ENCODE data around the gene CLIC6.
"Not testable (repeated sequence)": the region's sequence is repeated elsewhere in the genome, so short reads cannot be mapped to it uniquely, and the experiment has no call there.

Gene CLIC6

DNA sequence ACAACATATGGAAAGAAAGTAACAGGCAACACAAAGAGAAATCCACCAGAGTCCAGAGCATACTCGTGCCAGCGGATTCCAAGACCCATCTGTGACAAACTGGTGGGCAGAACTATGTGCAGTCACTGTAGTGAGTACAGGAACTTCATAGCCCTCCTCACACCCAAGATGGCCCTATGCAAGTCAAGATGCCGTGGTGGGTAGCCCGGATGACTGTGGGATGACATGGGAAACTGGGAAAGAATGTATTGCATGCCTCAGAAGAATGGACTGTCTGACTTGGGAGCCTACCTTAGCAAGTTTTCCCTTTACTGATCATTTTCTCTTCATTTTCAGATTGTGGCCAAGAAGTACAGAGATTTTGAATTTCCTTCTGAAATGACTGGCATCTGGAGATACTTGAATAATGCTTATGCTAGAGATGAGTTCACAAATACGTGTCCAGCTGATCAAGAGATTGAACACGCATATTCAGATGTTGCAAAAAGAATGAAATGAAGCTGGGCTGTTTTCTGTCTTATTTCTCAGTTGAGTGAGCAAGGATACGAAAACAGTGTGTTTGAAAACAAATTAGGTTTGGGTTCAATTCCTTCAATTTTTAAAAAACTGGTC is 47.3 kb downstream of the CLIC6 start:
- Histone ChIP-seq H3K4me1 (ENCODE audit: control insufficient read depth in 1 of 2, insufficient read depth in 2 of 2, low read length in 2 of 2) (no peaks in the 10 kb centered on the region), H3K9me3 (ENCODE audit: control insufficient read depth in 1 of 2, low read length in 2 of 2) (no peaks in the 10 kb centered on the region), H3K27ac (ENCODE audit: low read depth, low read length) (no peak overlapping the region), H3K4me3 (ENCODE audit: low read depth in 1 of 2, low read length in 2 of 2) (no peak overlapping the region), H3K27me3 (ENCODE audit: control insufficient read depth in 1 of 2, insufficient read depth in 2 of 2, low read length in 2 of 2) (peaks cover 0 to 3% of the 10 kb centered on the region in 2 donors), H3K36me3 (ENCODE audit: control insufficient read depth in 1 of 2, insufficient read depth in 2 of 2, low read length in 2 of 2) (no peaks in the 10 kb centered on the region), H3K9ac (ENCODE audit: low read depth in 1 of 2, low read length in 2 of 2) (no peak overlapping the region)

DNA sequence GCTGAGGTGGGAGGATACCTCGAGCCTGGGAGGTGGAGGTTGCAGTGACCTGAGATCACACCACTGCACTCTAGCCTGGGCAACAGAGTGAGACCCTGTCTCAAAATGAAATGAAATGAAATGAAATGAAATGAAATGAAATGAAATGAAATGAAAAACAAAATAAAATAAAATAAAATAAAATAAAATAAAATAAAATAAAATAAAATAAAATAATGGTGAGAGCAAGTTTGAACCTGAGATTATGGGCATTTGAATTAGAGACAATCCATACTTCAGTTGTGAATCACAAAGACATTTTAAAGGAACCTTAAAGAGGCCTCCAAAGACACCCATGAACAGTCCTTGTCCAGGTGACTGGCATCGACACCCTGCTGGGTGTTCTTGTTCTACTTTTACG is 49.7 kb downstream of the CLIC6 start:
- H3K9ac ChIP-seq (ENCODE audit: low read depth in 1 of 2, low read length in 2 of 2), result not testable (repeated sequence)

DNA sequence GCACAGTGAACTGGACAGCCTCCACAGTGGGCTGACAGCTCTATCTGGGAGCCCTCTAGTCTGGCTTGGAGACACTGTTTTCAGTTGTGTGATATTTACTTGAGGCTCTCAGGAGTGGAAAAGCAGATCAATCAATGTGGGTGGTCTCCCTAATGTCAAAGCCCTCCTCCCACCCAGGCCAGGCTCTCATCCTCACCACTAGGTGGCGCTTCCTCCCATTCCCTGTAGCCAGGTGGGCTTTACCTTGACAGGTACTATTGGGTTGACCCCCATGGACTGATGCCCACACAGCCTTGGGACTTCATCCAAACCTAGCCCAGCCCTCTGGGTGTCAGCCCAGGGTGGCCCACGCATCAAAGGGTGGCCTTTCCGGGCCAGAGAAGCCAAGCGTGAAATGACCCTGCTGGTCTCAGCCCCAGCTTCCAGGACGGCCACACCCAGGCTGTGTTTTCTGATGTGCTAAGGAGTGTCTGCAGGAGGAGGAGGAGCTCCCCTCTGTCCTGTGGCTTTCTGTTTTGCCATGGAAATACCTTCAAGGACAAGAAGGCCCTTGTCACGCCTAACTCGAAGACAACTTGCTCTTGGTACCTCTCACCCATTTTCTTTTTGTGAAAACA is 54.0 kb downstream of the CLIC6 start:
- H3K4me3 ChIP-seq (ENCODE audit: low read depth in 1 of 2, low read length in 2 of 2), result no peak overlapping the region
- H3K27me3 ChIP-seq (ENCODE audit: control insufficient read depth in 1 of 2, insufficient read depth in 2 of 2, low read length in 2 of 2), result no peaks in the 10 kb centered on the region
- H3K4me1 ChIP-seq (ENCODE audit: control insufficient read depth in 1 of 2, insufficient read depth in 2 of 2, low read length in 2 of 2), result no peaks in the 10 kb centered on the region
- H3K9me3 ChIP-seq (ENCODE audit: control insufficient read depth in 1 of 2, low read length in 2 of 2), result no peaks in the 10 kb centered on the region
- no peaks in the 10 kb centered on the region for H3K36me3 ChIP-seq (ENCODE audit: control insufficient read depth in 1 of 2, insufficient read depth in 2 of 2, low read length in 2 of 2)
- no peak overlapping the region for H3K9ac ChIP-seq (ENCODE audit: low read depth in 1 of 2, low read length in 2 of 2)
- no peak overlapping the region for H3K27ac ChIP-seq (ENCODE audit: low read depth, low read length)

More for the DNA sequence above, 49.7 kb downstream of the CLIC6 start:
- not testable (repeated sequence) for H3K36me3 ChIP-seq (ENCODE audit: control insufficient read depth in 1 of 2, insufficient read depth in 2 of 2, low read length in 2 of 2); H3K4me3 ChIP-seq (ENCODE audit: low read depth in 1 of 2, low read length in 2 of 2); H3K9me3 ChIP-seq (ENCODE audit: control insufficient read depth in 1 of 2, low read length in 2 of 2); H3K27ac ChIP-seq (ENCODE audit: low read depth, low read length); H3K4me1 ChIP-seq (ENCODE audit: control insufficient read depth in 1 of 2, insufficient read depth in 2 of 2, low read length in 2 of 2); H3K27me3 ChIP-seq (ENCODE audit: control insufficient read depth in 1 of 2, insufficient read depth in 2 of 2, low read length in 2 of 2)

DNA sequence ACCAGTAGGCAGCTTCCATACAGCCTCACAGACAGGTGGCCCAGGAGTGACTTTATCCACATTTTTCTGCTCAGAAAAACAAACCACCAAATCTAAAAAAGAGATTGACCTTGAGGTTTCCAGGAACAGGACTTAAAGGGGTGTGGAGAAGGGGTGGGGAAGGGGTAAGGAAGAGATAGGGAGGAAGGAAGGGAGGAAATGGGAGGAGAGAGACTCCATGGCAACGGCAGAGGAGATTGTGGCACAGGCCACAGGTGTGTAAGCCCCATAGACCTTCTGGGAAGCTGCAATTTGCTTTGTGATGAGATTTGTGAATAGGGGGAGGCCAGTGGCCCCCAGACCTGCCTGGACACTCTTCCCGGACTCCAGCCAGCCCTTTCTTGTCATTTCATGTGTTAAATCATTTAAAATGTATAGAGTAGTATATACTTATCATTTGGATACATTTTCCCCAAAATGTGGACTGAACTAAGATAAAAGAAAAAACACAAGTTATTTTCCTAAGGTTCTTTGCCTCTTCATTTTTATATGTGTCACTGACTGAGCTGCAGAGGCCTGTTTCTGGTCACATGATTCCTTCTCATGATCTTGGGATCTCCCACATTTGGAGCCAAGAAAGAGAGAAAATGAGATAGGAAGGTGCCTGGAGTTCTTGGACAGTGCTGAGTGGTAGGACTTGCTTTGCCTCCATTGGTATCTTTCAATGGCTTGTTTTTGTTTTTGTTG is 55.5 kb downstream of the CLIC6 start:
- no peaks in the 10 kb centered on the region for H3K36me3 ChIP-seq (ENCODE audit: control insufficient read depth in 1 of 2, insufficient read depth in 2 of 2, low read length in 2 of 2)
- peaks cover 0 to 3% of the 10 kb centered on the region in 2 donors for H3K4me1 ChIP-seq (ENCODE audit: control insufficient read depth in 1 of 2, insufficient read depth in 2 of 2, low read length in 2 of 2)
- H3K9me3 ChIP-seq (ENCODE audit: control insufficient read depth in 1 of 2, low read length in 2 of 2), result no peaks in the 10 kb centered on the region
- H3K27me3 ChIP-seq (ENCODE audit: control insufficient read depth in 1 of 2, insufficient read depth in 2 of 2, low read length in 2 of 2), result no peaks in the 10 kb centered on the region
- H3K4me3 ChIP-seq (ENCODE audit: low read depth in 1 of 2, low read length in 2 of 2), result no peak overlapping the region
- no peak overlapping the region for H3K9ac ChIP-seq (ENCODE audit: low read depth in 1 of 2, low read length in 2 of 2)
- no peak overlapping the region for H3K27ac ChIP-seq (ENCODE audit: low read depth, low read length)

DNA sequence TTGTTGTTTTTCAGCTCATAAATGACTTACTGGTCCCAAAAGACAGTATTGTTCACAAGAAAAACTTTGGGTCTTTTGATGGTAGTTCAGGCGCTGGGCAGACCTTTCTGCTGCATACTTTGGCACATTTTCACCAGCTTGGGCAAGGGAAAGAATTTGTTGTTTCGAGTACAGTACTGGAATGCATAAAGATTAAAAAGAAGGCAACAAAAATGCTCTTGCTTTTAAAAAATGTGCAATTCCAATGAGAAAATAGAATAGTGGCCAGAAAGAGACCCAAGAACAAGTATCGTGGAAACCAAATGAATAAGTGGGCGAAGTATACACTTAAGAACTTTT is 56.0 kb downstream of the CLIC6 start:
- Histone ChIP-seq H3K27ac (ENCODE audit: low read depth, low read length) (no peak overlapping the region), H3K4me1 (ENCODE audit: control insufficient read depth in 1 of 2, insufficient read depth in 2 of 2, low read length in 2 of 2) (peaks cover 0 to 3% of the 10 kb centered on the region in 2 donors), H3K4me3 (ENCODE audit: low read depth in 1 of 2, low read length in 2 of 2) (no peak overlapping the region), H3K36me3 (ENCODE audit: control insufficient read depth in 1 of 2, insufficient read depth in 2 of 2, low read length in 2 of 2) (no peaks in the 10 kb centered on the region), H3K9ac (ENCODE audit: low read depth in 1 of 2, low read length in 2 of 2) (no peak overlapping the region), H3K27me3 (ENCODE audit: control insufficient read depth in 1 of 2, insufficient read depth in 2 of 2, low read length in 2 of 2) (no peaks in the 10 kb centered on the region), H3K9me3 (ENCODE audit: control insufficient read depth in 1 of 2, low read length in 2 of 2) (no peaks in the 10 kb centered on the region)

DNA sequence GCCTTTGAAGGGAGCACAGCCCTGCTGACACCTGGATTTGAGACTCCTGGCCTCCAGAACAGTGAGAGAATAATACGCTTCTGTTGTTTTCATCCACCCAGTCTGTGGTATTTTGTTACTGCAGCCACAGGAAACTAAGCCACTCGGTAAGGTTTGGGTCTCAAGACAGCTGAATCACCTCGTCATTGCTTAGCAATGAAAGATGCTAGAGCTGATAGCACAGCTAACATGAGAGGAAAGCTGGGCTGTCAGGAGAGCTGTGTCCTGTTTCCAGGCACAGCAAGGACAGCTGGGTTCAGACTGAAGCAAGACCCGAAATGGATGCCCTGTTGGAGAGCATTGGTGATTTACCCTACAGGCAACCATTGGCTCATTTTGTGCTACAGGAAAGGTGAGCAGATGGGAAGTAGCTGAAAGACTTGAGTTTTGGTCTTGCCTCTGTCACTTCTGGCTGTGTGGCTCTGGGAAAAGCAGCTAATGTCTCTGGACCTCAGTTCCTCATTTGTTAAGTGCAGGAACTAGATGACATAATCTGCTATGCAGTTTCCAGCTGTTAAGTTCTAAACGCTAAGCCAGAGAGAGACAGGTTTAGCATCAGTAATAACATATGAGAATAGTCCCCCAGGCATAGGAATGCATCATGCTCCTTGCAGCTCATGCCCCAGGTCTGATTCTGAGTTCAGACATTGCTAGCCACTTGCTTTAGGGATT is 58.0 kb downstream of the CLIC6 start:
- no peak overlapping the region for H3K27ac ChIP-seq (ENCODE audit: low read depth, low read length)
- no peak overlapping the region for H3K9ac ChIP-seq (ENCODE audit: low read depth in 1 of 2, low read length in 2 of 2)
- no peak overlapping the region for H3K4me3 ChIP-seq (ENCODE audit: low read depth in 1 of 2, low read length in 2 of 2)
- H3K4me1 ChIP-seq (ENCODE audit: control insufficient read depth in 1 of 2, insufficient read depth in 2 of 2, low read length in 2 of 2), result peaks cover 0 to 3% of the 10 kb centered on the region in 2 donors
- no peaks in the 10 kb centered on the region for H3K9me3 ChIP-seq (ENCODE audit: control insufficient read depth in 1 of 2, low read length in 2 of 2)
- no peaks in the 10 kb centered on the region for H3K36me3 ChIP-seq (ENCODE audit: control insufficient read depth in 1 of 2, insufficient read depth in 2 of 2, low read length in 2 of 2)
- no peaks in the 10 kb centered on the region for H3K27me3 ChIP-seq (ENCODE audit: control insufficient read depth in 1 of 2, insufficient read depth in 2 of 2, low read length in 2 of 2)

DNA sequence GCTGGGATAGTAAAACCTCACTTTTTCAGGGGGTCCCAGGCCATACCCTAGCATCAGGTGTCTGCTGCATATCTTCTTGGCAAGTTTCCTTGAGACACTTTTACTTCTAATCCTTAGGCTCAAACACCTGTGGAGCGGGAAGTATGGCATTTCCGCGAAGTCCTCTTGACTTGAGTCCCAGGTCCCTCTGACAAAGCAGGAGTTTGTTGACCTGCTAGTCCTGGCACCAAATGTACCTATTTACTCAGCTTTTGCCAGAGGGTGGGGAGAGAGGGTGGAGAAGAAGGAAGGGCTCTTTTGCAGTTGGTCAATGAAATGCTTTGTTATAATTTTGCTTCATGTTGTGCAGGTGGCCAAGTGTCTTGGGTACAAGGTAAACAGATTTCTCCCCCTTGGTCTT is 59.7 kb downstream of the CLIC6 start:
- Histone ChIP-seq H3K4me3 (ENCODE audit: low read depth in 1 of 2, low read length in 2 of 2) (no peak overlapping the region), H3K4me1 (ENCODE audit: control insufficient read depth in 1 of 2, insufficient read depth in 2 of 2, low read length in 2 of 2) (peaks cover 0 to 3% of the 10 kb centered on the region in 2 donors), H3K36me3 (ENCODE audit: control insufficient read depth in 1 of 2, insufficient read depth in 2 of 2, low read length in 2 of 2) (no peaks in the 10 kb centered on the region), H3K9ac (ENCODE audit: low read depth in 1 of 2, low read length in 2 of 2) (no peak overlapping the region), H3K9me3 (ENCODE audit: control insufficient read depth in 1 of 2, low read length in 2 of 2) (no peaks in the 10 kb centered on the region), H3K27me3 (ENCODE audit: control insufficient read depth in 1 of 2, insufficient read depth in 2 of 2, low read length in 2 of 2) (no peaks in the 10 kb centered on the region), H3K27ac (ENCODE audit: low read depth, low read length) (no peak overlapping the region)

DNA sequence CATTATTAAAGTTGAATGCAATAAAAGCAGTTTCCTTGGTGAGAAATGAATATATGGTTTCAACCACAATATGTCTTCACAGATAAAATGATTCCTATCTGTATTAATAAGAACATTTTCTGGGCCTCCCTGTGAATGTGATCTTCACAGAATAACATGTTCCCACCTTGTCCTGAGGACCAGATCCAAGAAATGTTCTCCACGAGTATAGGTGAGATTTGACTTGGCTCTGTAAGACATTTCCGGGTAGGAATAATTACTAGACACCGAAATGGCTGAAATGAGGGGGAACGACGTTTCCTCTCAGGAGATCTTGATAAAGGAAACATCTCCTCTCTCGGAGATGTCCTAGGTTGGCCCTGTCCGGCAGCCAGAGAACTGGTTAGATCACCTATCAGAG is 61.4 kb downstream of the CLIC6 start:
- no peak overlapping the region for H3K27ac ChIP-seq (ENCODE audit: low read depth, low read length)
- H3K4me3 ChIP-seq (ENCODE audit: low read depth in 1 of 2, low read length in 2 of 2), result no peak overlapping the region
- peaks cover 0 to 3% of the 10 kb centered on the region in 2 donors for H3K4me1 ChIP-seq (ENCODE audit: control insufficient read depth in 1 of 2, insufficient read depth in 2 of 2, low read length in 2 of 2)
- no peak overlapping the region for H3K9ac ChIP-seq (ENCODE audit: low read depth in 1 of 2, low read length in 2 of 2)
- no peaks in the 10 kb centered on the region for H3K9me3 ChIP-seq (ENCODE audit: control insufficient read depth in 1 of 2, low read length in 2 of 2)
- no peaks in the 10 kb centered on the region for H3K27me3 ChIP-seq (ENCODE audit: control insufficient read depth in 1 of 2, insufficient read depth in 2 of 2, low read length in 2 of 2)
- H3K36me3 ChIP-seq (ENCODE audit: control insufficient read depth in 1 of 2, insufficient read depth in 2 of 2, low read length in 2 of 2), result no peaks in the 10 kb centered on the region

DNA sequence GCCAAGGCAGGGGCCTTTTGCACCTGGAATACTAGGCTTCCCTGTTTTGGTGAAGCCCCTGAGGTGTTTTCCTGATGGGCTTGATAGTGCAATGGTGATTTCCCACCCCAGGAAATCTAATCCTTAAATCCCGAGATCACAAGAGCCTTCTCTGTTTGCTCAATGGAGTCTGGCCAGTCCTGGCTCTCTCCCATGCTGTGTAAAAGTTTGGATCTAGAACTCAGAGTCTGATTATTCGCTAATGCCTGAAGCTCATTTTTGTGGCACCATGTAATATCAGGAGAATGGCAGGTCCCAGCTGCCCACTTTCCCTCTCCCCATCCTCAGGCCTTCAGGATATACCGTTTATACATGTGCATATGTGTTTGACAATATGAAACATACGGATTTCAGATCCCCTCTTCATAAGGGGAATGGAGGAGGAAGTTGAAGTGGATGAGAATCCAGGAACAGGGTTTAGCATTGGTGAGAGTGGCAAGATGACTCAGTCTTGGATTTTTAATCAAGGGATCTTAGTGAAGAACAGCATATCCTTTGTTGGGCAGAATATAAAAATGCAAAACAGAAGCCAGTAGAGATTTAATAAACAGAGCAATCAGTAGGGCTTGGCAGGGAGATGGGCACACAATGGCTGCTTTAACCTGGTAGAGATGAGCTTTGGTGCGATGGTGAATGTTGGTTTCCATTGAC is 62.1 kb downstream of the CLIC6 start:
- Histone ChIP-seq H3K4me1 (ENCODE audit: control insufficient read depth in 1 of 2, insufficient read depth in 2 of 2, low read length in 2 of 2) (peaks cover 0 to 3% of the 10 kb centered on the region in 2 donors), H3K9me3 (ENCODE audit: control insufficient read depth in 1 of 2, low read length in 2 of 2) (no peaks in the 10 kb centered on the region), H3K27ac (ENCODE audit: low read depth, low read length) (no peak overlapping the region), H3K27me3 (ENCODE audit: control insufficient read depth in 1 of 2, insufficient read depth in 2 of 2, low read length in 2 of 2) (no peaks in the 10 kb centered on the region), H3K4me3 (ENCODE audit: low read depth in 1 of 2, low read length in 2 of 2) (no peak overlapping the region), H3K36me3 (ENCODE audit: control insufficient read depth in 1 of 2, insufficient read depth in 2 of 2, low read length in 2 of 2) (no peaks in the 10 kb centered on the region), H3K9ac (ENCODE audit: low read depth in 1 of 2, low read length in 2 of 2) (no peak overlapping the region)

Measured in duodenal mucosa (tissue), 2 donors.